Measurements from ENCODE around the gene PRPF38B.
"Not testable (repeated sequence)": the region's sequence is repeated elsewhere in the genome, so short reads cannot be mapped to it uniquely, and the experiment has no call there.

Gene PRPF38B

GRCh38 chr1:108679586-108680213, 12.4 kb upstream of the PRPF38B start:
- no peak for DNase-seq (ENCODE audit: low read depth in 2 of 2)

GRCh38 chr1:108681701-108682100, 10.4 kb upstream of the PRPF38B start:
- not testable (repeated sequence) for DNase-seq (ENCODE audit: low read depth in 2 of 2)

- no peak for DNase-seq (ENCODE audit: low read depth in 2 of 2)
These were observed 6.6 kb upstream of the PRPF38B start for GRCh38 chr1:108685529-108685928.

GRCh38 chr1:108686614-108687313, 5.3 kb upstream of the PRPF38B start:
- no peak for DNase-seq (ENCODE audit: low read depth in 2 of 2)

GRCh38 chr1:108691128-108691941, 775 bp upstream of the PRPF38B start:
- DNase-seq (ENCODE audit: low read depth in 2 of 2): no peak

GRCh38 chr1:108692724-108693655, 880 bp downstream of the PRPF38B start:
- peak; percentile 47 to 55 for DNase-seq (ENCODE audit: low read depth in 2 of 2)

GRCh38 chr1:108695535-108695934, 3.4 kb downstream of the PRPF38B start:
- DNase-seq (ENCODE audit: low read depth in 2 of 2): no peak

GRCh38 chr1:108699375-108700332, 7.5 kb downstream of the PRPF38B start:
- no peak for DNase-seq (ENCODE audit: low read depth in 2 of 2)

- no peak for DNase-seq (ENCODE audit: low read depth in 2 of 2)
These were observed 9.2 kb downstream of the PRPF38B start for GRCh38 chr1:108701176-108701849.

- DNase-seq (ENCODE audit: low read depth in 2 of 2): not testable (repeated sequence)
These were observed 10.0 kb downstream of the PRPF38B start for GRCh38 chr1:108702109-108702508.

- no peak for DNase-seq (ENCODE audit: low read depth in 2 of 2)
These were observed 11.8 kb downstream of the PRPF38B start for GRCh38 chr1:108703939-108704338.

- DNase-seq (ENCODE audit: low read depth in 2 of 2): no peak
These were observed 12.4 kb downstream of the PRPF38B start for GRCh38 chr1:108704496-108704895.

GRCh38 chr1:108706643-108707042, 14.5 kb downstream of the PRPF38B start:
- DNase-seq (ENCODE audit: low read depth in 2 of 2): no peak

- peak; percentile 24 to 47 for DNase-seq (ENCODE audit: low read depth in 2 of 2)
These were observed 16.9 kb downstream of the PRPF38B start for GRCh38 chr1:108708691-108709660.

GRCh38 chr1:108712606-108713150, 20.6 kb downstream of the PRPF38B start, which contains the start of gene FNDC7:
Gene FNDC7 (plus strand): TSS chr1:108712908. CDS start chr1:108712934, 26 bp downstream.
- DNase-seq (ENCODE audit: low read depth in 2 of 2): no peak

- DNase-seq (ENCODE audit: low read depth in 2 of 2): no peak
These were observed 23.8 kb downstream of the PRPF38B start for GRCh38 chr1:108715932-108716331.

- DNase-seq (ENCODE audit: low read depth in 2 of 2): no peak
These were observed 24.5 kb downstream of the PRPF38B start for GRCh38 chr1:108716437-108717230.
